Central memory CD4-positive, alpha-beta T cell (primary cell): Measurements from ENCODE around the gene HYCC2.
A peak's percentile ranks its signal among the peaks of the same experiment; 100 is the strongest.
"Not testable (repeated sequence)": the region's sequence is repeated elsewhere in the genome, so short reads cannot be mapped to it uniquely, and the experiment has no call there.

Source experiments
- DNase-seq: peaks from one replicate; pipeline ENCODE4 v3.0.0; 2022
- total RNA-seq, 3 experiments: gene quantifications; one replicate each; lab custom pipeline; 2026; lab: John Stamatoyannopoulos, UW

HYCC2 gene
- total RNA-seq, result 60.4 to 69.0 (median 65.9) reads per million in 3 experiments

DNA sequence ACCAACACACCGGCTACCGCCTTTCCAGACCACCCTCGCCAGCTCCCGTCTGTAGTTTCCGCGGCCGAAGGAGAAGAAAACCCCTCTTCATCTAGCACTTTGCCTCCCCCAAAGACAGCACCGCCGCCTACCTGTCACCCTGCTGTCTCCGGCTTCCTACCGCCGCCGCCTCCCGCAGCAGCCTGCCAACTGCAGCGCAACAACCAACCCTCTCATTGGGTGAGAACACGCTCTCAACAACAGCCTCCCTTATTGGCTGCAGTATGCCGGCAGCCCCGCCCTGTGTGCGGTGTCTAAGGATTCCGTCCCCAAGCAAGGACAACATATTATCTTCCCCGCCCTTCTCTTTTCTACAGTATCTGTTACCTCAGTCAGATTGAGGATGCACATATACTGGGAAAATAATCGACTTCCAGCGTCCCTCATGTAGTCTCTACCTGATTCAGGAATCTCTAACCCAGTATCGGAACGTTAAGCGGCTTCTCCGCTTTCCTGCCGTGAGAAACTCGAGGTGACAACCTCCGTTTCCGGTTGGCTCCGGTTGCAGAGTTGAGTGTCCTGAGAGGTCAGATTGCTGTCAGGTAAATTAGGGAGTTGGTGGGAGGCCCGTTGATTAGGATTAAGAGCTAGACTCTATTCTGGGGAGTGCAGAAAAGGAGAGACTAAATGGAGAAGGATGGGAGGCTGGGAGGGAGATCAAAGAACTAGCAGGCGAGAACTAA, at the start of gene HYCC2, which contains the start of gene NDUFB3:
Gene HYCC2, minus strand, starts transcription at position 193 of the 722 bp plus-strand sequence. CDS start 47,662 bp downstream, outside the sequence.
Gene NDUFB3, plus strand, starts transcription at position 523 of the 722 bp plus-strand sequence. CDS start 6,882 bp downstream, outside the sequence.
- DNase-seq, result peak; percentile 94

DNA sequence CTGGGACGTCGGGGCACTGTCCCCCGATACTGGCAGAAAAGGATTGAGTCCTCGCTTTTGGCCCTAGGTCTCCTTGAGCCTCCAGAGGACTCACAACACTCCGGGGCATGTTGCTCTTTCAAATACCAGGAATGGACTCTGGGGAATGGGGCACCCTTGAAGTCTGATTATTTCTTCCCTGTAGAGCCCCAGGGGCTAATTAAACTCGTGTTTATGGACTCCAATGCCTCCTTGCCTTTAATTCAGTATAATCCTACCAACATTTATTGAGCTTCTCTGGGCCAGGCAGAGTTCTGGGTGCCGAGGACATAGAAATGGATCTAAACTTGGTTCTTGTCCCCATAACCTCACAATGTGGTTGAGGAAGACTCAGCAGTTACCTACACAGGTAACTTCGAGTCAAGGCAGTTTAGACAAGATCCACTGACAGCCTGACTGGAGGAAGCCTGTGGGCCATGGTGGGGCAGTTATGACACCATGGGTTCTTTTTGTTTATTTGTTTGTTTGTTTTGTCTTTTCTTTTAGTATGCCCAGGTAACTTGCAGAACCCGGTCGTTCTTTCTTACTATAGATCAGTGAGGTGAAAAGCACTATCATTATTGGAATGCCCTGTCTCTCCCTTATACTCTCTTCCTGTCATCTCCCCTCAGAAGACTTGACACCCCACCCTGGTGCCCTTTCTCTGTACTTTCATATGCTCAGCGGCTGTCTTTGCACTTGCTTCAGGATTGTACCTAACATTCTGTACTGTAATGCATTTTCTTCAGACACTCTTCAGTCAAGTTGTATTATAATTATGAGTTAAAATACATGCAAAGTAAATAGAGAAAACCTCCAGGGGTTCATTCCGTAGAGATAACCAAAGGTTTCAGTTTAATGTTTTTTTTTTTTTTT, 47.7 kb upstream of the HYCC2 start:
- no peak for DNase-seq

DNA sequence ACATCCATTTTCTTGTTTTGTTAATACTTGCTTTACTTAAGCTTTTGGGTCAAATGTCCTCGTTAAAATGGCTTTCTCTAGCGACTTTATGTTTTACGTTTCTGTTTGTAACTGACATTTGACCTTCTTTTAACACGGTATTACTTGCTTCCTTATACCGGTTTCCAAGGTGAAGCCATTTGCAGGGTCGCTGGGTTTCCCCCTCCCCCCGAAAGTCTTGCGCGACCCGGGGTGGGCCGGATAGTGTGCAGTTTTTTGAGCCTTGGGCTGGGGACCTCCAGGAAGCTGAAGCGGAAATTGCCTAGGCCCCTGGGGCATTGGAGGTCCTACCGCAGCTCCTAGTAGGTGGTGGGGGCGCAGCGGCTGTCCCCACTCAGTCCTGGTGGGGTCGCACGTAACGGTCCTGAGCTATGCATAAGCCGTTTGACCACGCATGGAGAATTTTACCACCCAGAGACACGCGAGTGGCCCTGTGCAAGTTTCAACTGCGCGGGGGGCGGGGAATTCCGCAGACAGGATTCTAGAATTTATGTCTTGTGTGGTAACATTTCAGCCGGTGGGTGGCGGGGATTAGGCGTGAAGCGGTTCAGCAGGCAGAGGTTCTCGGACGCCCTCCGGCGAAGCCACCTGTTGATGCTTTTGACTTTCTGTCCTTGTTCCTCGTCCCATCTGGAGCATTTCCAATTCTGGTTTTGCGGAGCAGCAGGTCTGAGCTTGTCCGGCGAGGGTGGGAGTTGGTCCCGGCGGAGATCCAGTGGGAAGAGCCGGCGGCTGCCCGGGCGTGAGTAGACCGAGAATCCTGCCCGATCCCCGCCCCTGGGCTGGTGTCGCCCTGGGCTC, 46.9 kb upstream of the HYCC2 start:
- peak; percentile 80 for DNase-seq

DNA sequence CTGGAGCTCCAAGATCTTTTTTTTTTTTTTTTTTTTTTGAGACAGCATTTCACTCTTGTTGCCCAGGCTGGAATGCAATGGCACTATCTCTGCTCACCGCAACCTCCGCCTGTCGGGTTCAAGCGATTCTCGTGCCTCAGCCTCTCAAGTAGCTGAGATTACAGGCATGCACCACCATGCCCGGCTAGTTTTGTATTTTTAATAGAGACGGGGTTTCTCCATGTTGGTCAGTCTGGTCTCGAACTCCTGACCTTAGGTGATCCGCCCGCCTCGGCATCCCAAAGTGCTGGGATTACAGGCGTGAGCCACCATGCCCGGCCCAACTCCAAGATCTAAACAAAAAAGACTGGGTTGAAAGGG, 46.2 kb upstream of the HYCC2 start:
- not testable (repeated sequence) for DNase-seq

DNA sequence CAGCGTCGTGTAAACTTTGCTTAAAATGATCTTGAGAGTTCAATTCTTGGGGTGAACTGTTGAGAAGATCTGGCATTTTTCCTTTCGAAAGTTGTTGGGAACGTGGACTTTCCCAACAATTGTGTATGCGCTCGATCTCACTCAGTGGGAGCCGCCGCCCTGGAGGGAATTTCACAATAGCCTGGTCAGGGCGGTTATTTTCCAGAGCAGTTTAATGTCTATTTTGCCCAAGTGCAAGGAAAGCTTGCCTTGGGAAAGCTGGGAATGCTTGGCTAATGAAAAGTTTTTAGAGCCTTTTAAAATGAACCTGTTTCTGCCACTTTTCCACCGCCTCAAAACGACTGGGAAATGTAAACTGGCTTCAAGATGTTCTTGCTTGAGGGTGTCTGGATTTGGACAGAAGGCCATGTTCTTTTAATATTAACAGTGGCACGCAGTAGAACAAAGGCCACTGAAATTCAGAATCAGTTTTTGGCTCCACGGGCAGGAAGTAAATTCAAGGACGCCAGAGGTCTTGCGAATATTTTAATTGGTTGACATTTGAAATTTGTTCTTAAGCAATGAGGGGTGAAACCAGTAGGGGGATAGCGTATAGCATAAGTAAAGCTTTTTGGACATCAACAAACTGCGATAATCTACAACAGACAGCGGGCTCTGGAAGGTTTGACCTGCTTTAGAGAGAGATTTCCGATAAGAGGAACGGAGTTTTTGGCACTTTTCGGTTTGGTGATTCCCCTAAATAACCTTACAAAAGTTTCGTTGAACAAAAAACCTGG, 45.7 kb upstream of the HYCC2 start:
- DNase-seq, result peak; percentile 70

DNA sequence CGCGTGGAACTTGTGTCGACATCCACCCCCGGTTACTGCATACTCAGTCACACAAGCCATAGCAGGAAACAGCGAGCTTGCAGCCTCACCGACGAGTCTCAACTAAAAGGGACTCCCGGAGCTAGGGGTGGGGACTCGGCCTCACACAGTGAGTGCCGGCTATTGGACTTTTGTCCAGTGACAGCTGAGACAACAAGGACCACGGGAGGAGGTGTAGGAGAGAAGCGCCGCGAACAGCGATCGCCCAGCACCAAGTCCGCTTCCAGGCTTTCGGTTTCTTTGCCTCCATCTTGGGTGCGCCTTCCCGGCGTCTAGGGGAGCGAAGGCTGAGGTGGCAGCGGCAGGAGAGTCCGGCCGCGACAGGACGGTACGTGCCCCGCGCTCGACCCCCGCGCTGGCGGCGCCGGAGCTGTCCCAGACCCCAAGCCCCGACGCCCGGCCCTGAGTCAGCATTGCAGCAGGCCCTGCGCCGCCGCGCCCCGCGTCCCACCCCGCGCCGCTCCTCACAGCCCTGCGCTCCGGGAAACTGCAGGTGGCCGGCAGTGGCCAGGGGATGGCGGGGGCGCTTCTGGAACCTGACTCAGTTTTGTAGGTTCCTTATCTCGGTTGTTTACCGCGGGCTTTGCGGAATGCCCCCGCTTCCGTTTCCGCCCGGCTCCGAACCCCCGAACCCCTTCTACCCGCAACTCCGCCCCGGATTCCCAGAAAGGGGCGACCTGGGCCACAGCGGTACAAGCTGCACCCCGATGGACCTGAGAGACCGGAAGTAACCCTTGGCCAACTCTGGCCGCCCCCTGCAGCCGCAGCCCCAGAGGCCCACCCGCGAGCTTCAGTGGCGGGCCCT, 44.9 kb upstream of the HYCC2 start, which contains the start of gene CFLAR:
Gene CFLAR, plus strand, starts transcription at position 50 of the 844 bp plus-strand sequence. CDS start 13,702 bp downstream, outside the sequence.
- peak; percentile 83 for DNase-seq

DNA sequence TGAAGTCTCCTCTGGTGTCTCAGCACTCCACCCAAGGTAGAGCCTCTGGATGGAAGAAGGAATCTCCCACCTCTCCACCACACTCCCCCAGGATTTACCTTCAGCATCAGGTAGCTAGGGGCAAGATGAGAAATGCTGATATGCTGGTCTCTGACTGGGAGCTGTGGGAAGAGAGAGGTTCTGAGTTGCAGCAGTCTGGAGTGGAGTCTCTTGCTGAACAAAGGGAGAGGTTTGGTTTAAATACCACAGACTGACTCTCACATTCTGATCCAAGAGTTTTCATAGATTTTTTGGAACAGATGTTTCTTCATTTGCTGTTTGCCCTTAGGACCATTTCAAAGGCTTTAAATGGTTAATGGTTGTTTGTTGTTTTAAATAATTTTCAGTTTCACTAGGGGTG, 43.4 kb upstream of the HYCC2 start:
- DNase-seq, result no peak

DNA sequence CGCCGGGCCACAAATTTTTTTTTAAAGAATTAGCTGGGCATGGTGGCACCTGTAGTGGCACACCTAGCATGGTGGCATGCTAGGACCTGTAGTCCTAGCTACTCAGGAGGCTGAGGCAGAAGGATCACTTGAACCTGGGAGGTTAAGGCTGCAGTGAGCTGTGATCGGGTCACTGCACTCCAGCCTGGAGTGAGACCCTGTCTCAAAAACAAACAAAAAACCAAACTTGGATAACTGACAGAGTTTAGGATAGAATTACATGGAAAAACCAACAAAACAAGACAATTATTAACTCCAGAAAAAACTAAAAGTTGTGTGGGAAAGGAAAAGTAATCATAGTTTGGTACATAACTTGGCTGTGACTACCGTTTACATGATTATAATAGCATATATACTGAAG, 42.9 kb upstream of the HYCC2 start:
- no peak for DNase-seq

DNA sequence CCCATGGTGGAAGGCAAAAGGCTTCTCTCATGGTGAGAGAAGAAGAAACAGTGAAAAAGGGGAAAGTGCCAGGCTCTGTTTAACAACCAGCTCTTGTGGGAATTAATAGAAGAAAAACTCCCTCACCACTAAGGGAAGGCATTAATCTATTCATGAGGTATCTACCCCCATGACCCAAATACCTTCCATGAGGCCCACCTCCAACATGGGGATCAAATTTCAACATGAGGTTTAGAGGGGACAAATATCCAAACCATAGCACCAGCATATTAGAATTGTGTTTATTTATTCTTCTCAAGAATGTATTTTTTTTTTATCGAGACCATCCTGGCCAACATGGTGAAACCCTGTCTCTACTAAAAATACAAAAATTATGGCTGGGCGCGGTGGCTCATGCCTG, 39.6 kb upstream of the HYCC2 start:
- no peak for DNase-seq

DNA sequence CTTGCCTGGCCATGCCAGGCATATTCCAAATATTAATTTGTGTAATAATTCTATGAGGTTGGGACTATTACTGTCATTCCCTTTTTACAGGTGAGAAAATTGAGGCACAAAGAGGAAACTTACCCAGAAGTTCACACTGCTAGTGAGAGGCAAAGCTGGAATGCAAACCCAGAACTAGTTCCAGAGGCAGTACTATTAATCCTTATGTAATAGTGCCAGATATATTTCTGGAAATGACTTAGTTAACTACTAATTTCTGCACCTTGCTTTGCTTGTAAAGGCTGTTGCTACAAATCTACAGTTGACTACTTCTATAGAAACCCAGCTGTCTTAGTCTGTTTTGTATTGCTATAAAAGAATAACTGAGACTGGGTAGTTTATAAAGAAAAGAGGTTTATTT, 39.1 kb upstream of the HYCC2 start:
- DNase-seq, result no peak

DNA sequence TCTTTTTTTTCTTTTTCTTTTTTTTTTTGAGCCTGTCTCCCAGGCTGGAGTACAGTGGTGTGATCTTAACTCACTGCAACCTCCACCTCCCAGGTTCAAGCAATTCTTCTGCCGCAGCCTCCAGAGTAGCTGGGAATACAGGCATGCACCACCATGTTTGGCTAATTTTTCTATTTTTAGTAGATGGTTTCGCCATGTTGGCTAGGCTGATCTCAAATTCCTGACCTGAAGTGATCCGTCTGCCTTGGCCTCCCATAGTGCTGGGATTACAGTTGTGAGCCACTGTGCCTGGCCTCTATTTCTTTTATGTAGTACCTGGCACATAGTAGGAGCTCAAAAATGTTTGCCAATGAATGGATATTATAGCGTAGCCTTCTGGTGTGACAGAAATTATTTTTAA, 37.7 kb upstream of the HYCC2 start:
- DNase-seq, result no peak

DNA sequence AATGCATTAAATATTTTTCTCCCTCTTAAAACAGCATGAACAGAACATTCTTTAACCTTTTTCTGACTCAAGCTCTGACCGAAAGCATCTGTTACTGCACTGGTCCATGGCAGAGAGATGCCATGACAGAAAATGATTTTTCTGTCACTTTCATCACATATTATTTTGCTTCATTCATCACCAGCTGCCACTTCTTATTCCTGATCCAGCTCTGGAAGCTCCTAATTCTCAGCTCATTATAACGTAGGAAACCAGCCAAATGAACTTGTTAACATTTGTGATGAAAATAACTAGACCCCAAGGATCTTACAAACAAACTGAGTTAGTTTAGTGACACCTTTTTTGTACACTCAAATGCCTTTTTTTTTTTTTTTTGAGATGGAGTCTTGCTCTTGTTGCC, 36.9 kb upstream of the HYCC2 start:
- DNase-seq, result no peak

DNA sequence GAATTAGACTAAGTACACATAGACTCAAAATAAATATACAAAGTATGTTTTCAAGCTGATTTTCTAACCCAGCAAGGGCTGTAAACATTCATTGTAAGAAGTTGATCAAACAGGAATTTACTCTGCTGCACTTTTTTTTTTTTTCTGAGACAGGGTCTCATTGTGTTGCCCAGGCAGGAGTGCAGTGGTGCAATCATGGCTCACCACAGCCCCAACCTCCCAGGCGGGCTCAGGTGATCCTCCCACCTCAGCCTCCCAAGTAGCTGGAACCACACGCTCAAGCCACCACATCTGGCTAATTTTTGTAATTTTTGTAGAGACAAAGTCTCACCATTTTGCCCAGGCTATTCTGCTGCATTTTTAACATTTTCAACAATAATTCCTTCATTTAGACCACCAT, 36.2 kb upstream of the HYCC2 start:
- DNase-seq, result no peak

DNA sequence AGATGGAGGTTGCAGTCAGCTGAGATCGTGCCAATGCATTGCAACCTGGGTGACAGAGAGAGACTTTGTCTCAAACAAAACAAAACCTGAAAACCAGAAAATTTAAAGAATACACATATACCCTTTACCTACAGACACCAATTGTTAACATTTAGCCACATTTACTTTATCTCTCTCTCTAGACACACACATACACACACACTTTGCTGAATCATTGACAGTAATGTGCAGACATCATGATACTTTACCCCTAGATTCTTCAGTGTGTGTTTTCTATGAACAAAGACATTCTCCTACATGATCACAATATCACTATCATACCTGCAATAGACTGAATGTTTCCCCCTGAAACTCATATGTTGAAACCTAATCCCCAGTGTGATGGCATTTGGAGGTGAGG, 34.3 kb upstream of the HYCC2 start:
- DNase-seq, result no peak

DNA sequence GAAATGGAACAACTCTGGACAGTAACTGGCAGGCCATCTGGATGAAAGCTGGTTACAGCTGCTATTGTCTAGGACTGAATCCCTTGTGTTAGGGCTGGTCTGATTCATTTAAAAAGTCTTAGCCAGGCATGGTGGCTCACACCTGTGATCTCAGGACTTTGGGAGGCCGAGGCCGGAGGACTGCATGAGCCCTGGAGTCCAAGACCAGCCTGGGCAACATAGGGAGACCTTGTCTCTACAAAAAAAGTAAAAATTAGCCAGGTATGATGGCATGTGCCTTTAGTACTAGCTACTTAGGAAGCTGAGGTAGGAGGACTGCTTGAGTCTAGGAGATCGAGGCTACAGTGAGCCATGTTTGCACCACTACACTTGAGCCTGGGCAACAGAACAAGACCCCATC, 29.0 kb upstream of the HYCC2 start:
- DNase-seq, result no peak

DNA sequence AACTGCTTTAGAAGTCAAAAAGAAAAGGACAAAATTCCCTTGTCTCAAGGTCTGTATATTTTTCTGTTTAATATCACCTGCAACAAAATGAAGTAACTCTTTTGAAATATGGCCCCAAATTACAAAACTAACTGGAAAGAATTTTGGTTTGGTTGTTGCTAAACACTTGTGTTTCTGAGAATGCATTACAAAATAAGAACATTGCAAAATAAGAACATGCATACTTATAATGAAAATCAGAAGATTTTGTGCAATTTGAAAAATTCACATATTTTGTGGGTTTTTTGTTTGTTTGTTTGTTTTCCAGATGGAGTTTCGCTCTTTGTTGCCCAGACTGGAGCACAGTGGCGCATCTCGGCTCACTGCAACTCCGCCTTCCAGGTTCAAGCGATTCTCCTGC, 22.1 kb upstream of the HYCC2 start:
- no peak for DNase-seq

DNA sequence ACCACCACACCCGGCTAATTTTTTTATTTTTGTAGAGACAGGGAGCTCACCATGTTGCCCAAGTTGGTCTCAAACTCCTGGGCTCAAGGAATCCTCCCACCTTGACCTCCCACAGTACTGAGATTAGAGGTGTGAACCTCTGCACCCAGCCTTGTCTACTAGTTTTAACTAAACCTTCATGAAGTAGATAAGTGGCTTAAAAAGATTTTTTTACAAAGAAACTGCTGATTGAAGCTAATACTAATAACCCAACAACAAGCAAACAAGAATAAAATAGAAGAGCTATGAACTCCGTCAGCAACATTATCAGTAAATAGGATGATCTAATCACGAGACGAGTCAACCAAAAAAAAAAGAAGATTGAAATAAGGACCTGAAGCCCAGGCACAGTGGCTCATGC, 19.1 kb upstream of the HYCC2 start:
- DNase-seq, result no peak

DNA sequence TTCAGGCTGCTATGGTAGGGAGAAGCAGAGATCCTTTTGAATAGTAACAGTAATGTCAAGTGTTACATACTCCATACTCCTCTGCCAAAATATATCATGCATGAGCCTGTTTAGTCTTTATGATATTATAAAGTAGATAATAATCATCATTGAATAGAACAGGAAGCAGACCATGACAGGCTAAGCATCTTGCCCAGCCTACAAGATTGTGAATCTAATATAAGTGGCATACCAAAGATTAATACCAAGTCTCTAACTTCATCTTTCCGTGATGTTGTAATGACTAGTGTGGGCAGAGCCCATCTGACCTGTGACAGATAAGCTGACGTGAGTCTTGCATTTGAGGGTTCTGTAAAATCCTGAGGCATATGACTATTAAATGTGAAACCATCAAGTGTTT, 13.4 kb upstream of the HYCC2 start:
- DNase-seq, result no peak

DNA sequence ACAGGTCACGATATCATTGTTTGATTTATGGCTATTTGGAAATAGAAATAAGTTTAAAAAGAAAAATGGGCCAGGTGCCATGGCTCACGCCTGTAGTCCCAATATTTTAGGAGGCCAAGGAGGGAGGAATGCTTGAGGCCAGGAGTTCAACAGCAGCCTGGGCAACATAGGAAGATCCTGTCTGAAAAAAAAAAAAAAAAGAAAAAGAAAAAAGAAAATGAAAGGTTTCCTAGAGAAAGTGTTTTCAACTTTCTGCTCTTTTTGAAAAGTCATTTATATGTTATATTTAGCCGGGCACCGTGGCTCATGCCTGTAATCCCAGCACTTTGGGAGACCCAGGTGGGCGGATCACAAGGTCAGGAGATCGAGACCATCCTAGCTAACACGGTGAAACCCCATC, 3.5 kb upstream of the HYCC2 start:
- DNase-seq, result no peak

DNA sequence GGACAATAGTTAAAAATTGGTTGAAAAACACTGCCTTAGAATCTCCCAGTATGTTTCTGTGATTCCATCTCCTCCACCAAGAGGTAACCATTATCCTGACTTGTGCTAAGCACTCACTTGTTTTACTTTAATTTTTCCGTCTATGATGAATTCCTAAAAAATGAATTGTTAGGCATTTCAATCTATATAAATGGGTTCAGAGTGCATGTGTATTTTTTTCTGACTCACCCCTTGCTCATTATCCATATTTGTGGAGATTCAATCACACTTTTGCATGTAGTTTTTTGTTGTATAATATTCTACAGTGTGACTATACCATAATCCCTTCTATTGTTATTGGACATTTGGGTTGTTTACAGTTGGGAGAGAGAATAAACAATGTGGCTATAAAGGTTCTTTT, 1.6 kb upstream of the HYCC2 start:
- no peak for DNase-seq

DNA sequence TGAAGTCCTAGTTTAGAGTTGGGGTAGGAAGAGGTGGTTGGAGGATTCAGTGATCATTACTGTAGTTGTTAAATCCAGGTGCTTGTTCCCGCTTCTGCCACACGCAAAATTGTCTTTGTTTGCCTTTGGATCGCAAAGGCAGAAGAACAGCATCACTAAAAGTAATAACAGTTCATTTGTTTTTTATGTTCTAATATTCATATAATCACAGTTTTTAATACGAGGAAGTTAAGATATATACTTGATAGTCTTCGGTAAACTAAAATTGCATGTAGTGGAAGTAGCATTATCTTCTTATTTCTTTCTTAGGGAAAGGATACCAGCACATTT, 695 bp upstream of the HYCC2 start:
- DNase-seq, result no peak
